ENCODE results near the gene MAN2A2. TPM values are rescaled to one million over a fixed set of nuclear protein-coding genes. Genes with fewer than 3 reads are reported as not detected.

MAN2A2 gene
- total and polyA plus RNA-seq, 9 of the 15 experiments (the other 6 are each of a cell fraction or from before 2014, with no cell fraction given): 7.3 to 151 (median 43.4) TPM

- ATAC-seq (peak; percentile 8), FAIRE-seq (no peak), DNase-seq (ENCODE audit: extremely low read depth in 1 of 4, low spot score in 3 of 4) (peak in 2 of 4 experiments; percentile 53 to 82)
- Histone ChIP-seq H2AFZ (ENCODE audit: low read depth, low read length) (no peak overlapping the region), H3K27me3 (ENCODE audit: control insufficient read depth in 2 of 2, insufficient read depth in 2 of 2, low read length in 2 of 2) (no peaks in the 10 kb centered on the region; a peak in 1 of 5 replicates), H3K27ac (ENCODE audit: extremely low read depth, low read depth, low read length) (peak overlapping the region; percentile 96), H3K4me2 (ENCODE audit: insufficient read depth, low read length) (peak overlapping the region; percentile 91), H3K79me2 (ENCODE audit: control insufficient read depth, insufficient read depth, low read length) (peaks cover 44% of the 10 kb centered on the region), H3K9me1 (ENCODE audit: control insufficient read depth, insufficient read depth, low read length) (no peaks in the 10 kb centered on the region), H3K4me3 (peak overlapping the region; percentile 78; the same call in 1 of the 2 replicates), H3K9ac (ENCODE audit: insufficient read depth in 1 of 2, low read depth in 2 of 2, low read length in 2 of 2) (peak overlapping the region; percentile 74 to 96; a peak in 3 of 4 replicates), H4K20me1 (replicated peaks; ENCODE audit: control insufficient read depth, insufficient read depth, low read length) (peaks cover 8% of the 10 kb centered on the region; the same call in 1 of the 2 replicates), H3K4me1 (replicated peaks in 1 of 2; ENCODE audit: control insufficient read depth in 2 of 2, insufficient read depth in 2 of 2, low read length in 2 of 2) (peaks cover 61 to 79% of the 10 kb centered on the region in 2 experiments), H3K36me3 (ENCODE audit: control insufficient read depth, insufficient read depth, low read length) (peaks cover 12% of the 10 kb centered on the region; the same call in 2 of the 3 replicates), H3K9me3 (replicated peaks; ENCODE audit: control insufficient read depth, insufficient read depth, low read depth, low read length) (no peaks in the 10 kb centered on the region)
- ChIA-PET CTCF (ENCODE audit: low intra/inter-chr PET ratio) (no interaction called here), POLR2A (interaction anchor here (0.9 to 2.2 kb wide), 3 partner anchors 18 to 97 kb away, joined by 3 to 10 read pairs (median 4); no protein-coding TSS in a partner anchor)
- no TSS peak for BruUV-seq (replicated peaks)
- in situ Hi-C loops (cut with MboI) (no loop called here), intact Hi-C loops (cut with micrococcal nuclease) (loop anchor here (1.0 kb wide), 1 partner anchor 28 kb away; no protein-coding TSS in a partner anchor)
- TF ChIP-seq CCNT2 (IDR thresholded peaks at IDR 0.05; ENCODE audit: borderline replicate concordance, extremely low read depth, insufficient read length, low read depth, low read length) (no peak), ELK3 (CRISPR knock-in tag; IDR thresholded peaks at IDR 0.05) (no peak), MYBL2 (IDR thresholded peaks at IDR 0.05; ENCODE audit: low read depth) (no peak), MYBL2 (CRISPR knock-in tag; IDR thresholded peaks at IDR 0.05; ENCODE audit: borderline replicate concordance) (no peak), PRMT5 (CRISPR knock-in tag; IDR thresholded peaks at IDR 0.05) (no peak), E2F3 (CRISPR knock-in tag; IDR thresholded peaks at IDR 0.05) (no peak), XRCC3 (IDR thresholded peaks at IDR 0.05) (no peak), ZNF398 (CRISPR knock-in tag; IDR thresholded peaks at IDR 0.05) (no peak), NFXL1 (CRISPR knock-in tag; IDR thresholded peaks at IDR 0.05) (no peak), SRSF1 (IDR thresholded peaks at IDR 0.05; ENCODE audit: low read depth, low read length) (no peak), ZBTB33 (CRISPR knock-in tag; IDR thresholded peaks at IDR 0.05) (no peak; the same call in 1 of the 2 replicates), ETV6 (IDR thresholded peaks at IDR 0.05; ENCODE audit: borderline replicate concordance in 1 of 2, low read depth in 2 of 2, low read length in 1 of 2) (no peak), ETV6 (CRISPR knock-in tag; IDR thresholded peaks at IDR 0.05; ENCODE audit: borderline replicate concordance) (no peak), TFAM (CRISPR knock-in tag; conservative IDR thresholded peaks at IDR 0.05) (no peak), ETS1 (conservative IDR thresholded peaks at IDR 0.05; ENCODE audit: control insufficient read depth, low read depth, low read length) (no peak), GABPB2 (CRISPR knock-in tag; conservative IDR thresholded peaks at IDR 0.05) (no peak), ZNF583 (CRISPR knock-in tag; IDR thresholded peaks at IDR 0.05) (peak; percentile 62; the same call in 1 of the 2 replicates), SUPT5H (IDR thresholded peaks at IDR 0.05) (no peak)
Measured at GRCh38 chr15:90869140-90869541, 34.0 kb upstream of the MAN2A2 start.
